GM23338 (cell line): ENCODE results near the gene POMC. TPM values are rescaled to one million over a fixed set of nuclear protein-coding genes. Genes with fewer than 3 reads are reported as not detected.

Experiments
- ATAC-seq: fragments of 200-7000 bp; cut with Tn5 transposase; 3 replicates; pipeline ENCODE4 v1.9.1; 2020
- DNase-seq: peaks from one replicate; pipeline ENCODE4 v3.0.0-alpha.2; 2015; ENCODE audit warnings: low spot score
- H2AFZ ChIP-seq: fragments of 200-600 bp; sonication (generic); 2 replicates; pipeline ENCODE4 v1.8.0; 2016; ENCODE audit warnings: antibody characterized with exemption, mild to moderate bottlenecking, moderate library complexity
- H3F3A ChIP-seq: fragments of 200-600 bp; sonication (generic); replicated peaks from 2 replicates; pipeline ENCODE4 v1.8.0; 2017; ENCODE audit warnings: antibody characterized with exemption, mixed run types, low read depth
- H3K27ac ChIP-seq: fragments of 200-600 bp; sonication (generic); 2 replicates; pipeline ENCODE4 v1.6.1; 2016; ENCODE audit warnings: low read depth
- H3K27me3 ChIP-seq: fragments of 200-600 bp; sonication (generic); 2 replicates; pipeline ENCODE4 v1.8.0; 2016; ENCODE audit warnings: mild to moderate bottlenecking, mixed run types, moderate library complexity; ENCODE audit not compliant: insufficient read depth
- H3K36me3 ChIP-seq: fragments of 200-600 bp; sonication (generic); 2 replicates; pipeline ENCODE4 v1.8.0; 2016; ENCODE audit warnings: mild to moderate bottlenecking; ENCODE audit not compliant: insufficient read depth
- H3K4me1 ChIP-seq: fragments of 200-600 bp; sonication (generic); 2 replicates; pipeline ENCODE4 v1.8.0; 2016; ENCODE audit warnings: mild to moderate bottlenecking, moderate library complexity; ENCODE audit not compliant: insufficient read depth
- H3K4me2 ChIP-seq: fragments of 200-600 bp; sonication (generic); 2 replicates; pipeline ENCODE4 v1.7.1; 2017; ENCODE audit warnings: mixed run types
- H3K4me3 ChIP-seq: fragments of 200-600 bp; sonication (generic); 2 replicates; pipeline ENCODE4 v1.6.1; 2016; ENCODE audit warnings: mixed run types
- H3K79me2 ChIP-seq: fragments of 200-600 bp; sonication (generic); replicated peaks from 2 replicates; pipeline ENCODE4 v1.8.0; 2017; ENCODE audit warnings: mild to moderate bottlenecking; ENCODE audit not compliant: insufficient read depth
- H3K9me2 ChIP-seq: fragments of 200-600 bp; sonication (generic); 2 replicates; pipeline ENCODE4 v1.8.0; 2017; ENCODE audit not compliant: insufficient read depth
- H4K20me1 ChIP-seq: fragments of 200-600 bp; sonication (generic); replicated peaks from 2 replicates; pipeline ENCODE4 v1.8.0; 2017; ENCODE audit warnings: mild to moderate bottlenecking; ENCODE audit not compliant: insufficient read depth
- H3K27ac Mint-ChIP-seq: 2 replicates; pipeline ENCODE4 v1.8.0; 2020; ENCODE audit warnings: inconsistent platforms, mild to moderate bottlenecking, moderate library complexity, mixed read lengths
- H3K27me3 Mint-ChIP-seq: 3 replicates; pipeline ENCODE4 v1.8.0; 2022; ENCODE audit warnings: low read depth, mild to moderate bottlenecking, moderate library complexity, mixed read lengths, inconsistent platforms; ENCODE audit not compliant: insufficient read depth, poor library complexity
- H3K36me3 Mint-ChIP-seq: 3 replicates; pipeline ENCODE4 v1.8.0; 2021; ENCODE audit warnings: low read depth, mild to moderate bottlenecking, inconsistent platforms, moderate library complexity, mixed read lengths
- H3K4me1 Mint-ChIP-seq: 3 replicates; pipeline ENCODE4 v1.8.0; 2020; ENCODE audit warnings: mild to moderate bottlenecking, inconsistent platforms, mixed read lengths
- H3K4me3 Mint-ChIP-seq: 3 replicates; pipeline ENCODE4 v1.8.0; 2021; ENCODE audit warnings: moderate library complexity, mild to moderate bottlenecking, inconsistent platforms, mixed read lengths
- H3K9me3 Mint-ChIP-seq: 3 replicates; pipeline ENCODE4 v1.8.0; 2020; ENCODE audit warnings: moderate library complexity, mild to moderate bottlenecking, inconsistent platforms, mixed read lengths
- CREB1 ChIP-seq: fragments of 250-450 bp; sonication (Bioruptor Pico); IDR thresholded peaks from 2 replicates; pipeline ENCODE4 v1.5.0; 2020; ENCODE audit warnings: low read depth, mild to moderate bottlenecking, moderate library complexity
- EZH2 ChIP-seq: fragments of 200-600 bp; sonication (generic); IDR thresholded peaks from one replicate; pipeline ENCODE4 v1.8.0; 2017; ENCODE audit warnings: antibody characterized with exemption, mild to moderate bottlenecking, low read depth; ENCODE audit not compliant: unreplicated experiment
- EZH2phosphoT487 ChIP-seq: fragments of 200-600 bp; sonication (generic); IDR thresholded peaks from one replicate; pipeline ENCODE4 v1.8.1; 2018; ENCODE audit warnings: antibody characterized with exemption; ENCODE audit not compliant: unreplicated experiment
- JUNB ChIP-seq: IDR thresholded peaks from one replicate; pipeline ENCODE4 v1.6.1; 2016; ENCODE audit warnings: antibody characterized with exemption; ENCODE audit not compliant: unreplicated experiment
- POLR2AphosphoS5 ChIP-seq: IDR thresholded peaks from 2 replicates; pipeline ENCODE4 v1.6.1; 2016; ENCODE audit warnings: antibody characterized with exemption, low read depth
- STAT1 ChIP-seq: IDR thresholded peaks from one replicate; pipeline ENCODE4 v1.6.1; 2016; ENCODE audit warnings: antibody characterized with exemption; ENCODE audit not compliant: unreplicated experiment
- ZNF114 ChIP-seq: fragments of 250-450 bp; sonication (Bioruptor Pico); IDR thresholded peaks from 2 replicates; pipeline ENCODE4 v1.5.0; 2020; ENCODE audit warnings: mild to moderate bottlenecking, moderate library complexity
- polyA plus RNA-seq: library from polyadenylated mRNA; unstranded; fragments of >200 nt; fragmentation: Nextera tagmentation; extraction: Ambion mirVana; gene quantifications from 2 replicates; pipeline ENCODE4 v1.2.1, GENCODE V29; 2016
- total RNA-seq: library from RNA; depleted of rRNA; stranded (reverse); fragments of >200 nt; shearing (Covaris generic); gene quantifications from 2 replicates; pipeline ENCODE4 v1.2.3, GENCODE V29; 2014
- TF ChIP-seq, protein P1 (sequence below): fragments of 250-450 bp; sonication (Bioruptor Pico); IDR thresholded peaks from 2 replicates; pipeline ENCODE4 v1.5.0; 2020; ENCODE audit warnings: mild to moderate bottlenecking, moderate library complexity
- TF ChIP-seq, protein P2 (sequence below), 2 experiments: fragments of 200-600 bp in 1 of 2; sonication (generic) in 1 of 2; conservative IDR thresholded peaks; 2 replicates each; pipeline versions ENCODE4 v1.5.1 to v1.6.1; 2016 to 2017; ENCODE audit warnings: antibody characterized with exemption in 2 of 2, low read depth in 2 of 2, mild to moderate bottlenecking in 2 of 2, moderate library complexity in 1 of 2
- TF ChIP-seq, protein P3 (sequence below): IDR thresholded peaks from one replicate; pipeline ENCODE4 v1.6.1; 2018; ENCODE audit warnings: antibody characterized with exemption; ENCODE audit not compliant: unreplicated experiment

POMC gene
- total and polyA plus RNA-seq, 2 experiments from 2014 or later, result 8.5 to 12.3 TPM

DNA sequence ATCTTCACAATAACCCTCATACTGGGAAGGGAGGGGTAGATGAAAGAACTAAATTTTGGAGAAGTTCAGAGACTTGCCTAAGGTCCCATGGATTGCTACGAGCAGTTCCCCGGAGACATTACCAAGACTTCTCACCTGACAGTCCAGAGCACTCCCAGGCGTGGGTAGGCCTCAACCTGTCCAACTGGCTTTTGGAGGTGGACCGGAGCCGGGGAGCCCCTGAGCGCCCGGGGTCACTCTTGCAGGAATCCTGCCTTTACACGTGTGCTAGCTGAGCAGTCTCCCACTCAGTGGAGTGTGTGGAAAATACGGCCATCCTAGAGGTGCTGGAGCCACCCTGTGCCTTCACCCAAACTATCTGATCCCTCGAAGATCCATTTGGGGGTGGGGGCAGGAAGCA, 8.0 kb downstream of the POMC start:
- no peak for ATAC-seq

DNA sequence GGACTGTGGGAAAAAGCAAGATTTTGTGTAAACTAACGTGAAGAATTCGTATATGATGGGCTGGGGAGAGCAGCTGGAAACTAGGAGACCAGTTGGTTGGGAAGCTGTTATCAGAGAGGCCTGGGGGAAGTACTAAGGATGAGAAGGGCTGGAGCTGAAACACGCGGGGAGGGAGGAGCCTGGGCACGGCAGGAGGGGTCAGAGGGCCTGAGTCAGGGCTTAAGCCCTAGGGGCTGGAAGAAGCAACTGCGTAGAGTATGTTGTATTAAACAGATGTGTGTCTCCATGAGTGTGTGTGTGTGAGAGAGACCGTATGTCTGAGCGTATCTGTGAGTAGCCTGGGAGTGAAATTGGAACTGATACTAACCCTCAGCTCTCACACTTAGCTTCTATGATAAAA, 8.4 kb downstream of the POMC start:
- H3K4me1 Mint-ChIP-seq, result peaks cover 12% of the 10 kb centered on the region
- ATAC-seq, result peak; percentile 85
- H3K27ac Mint-ChIP-seq, result no peak overlapping the region
- Histone ChIP-seq H3K27me3 (peaks cover 1% of the 10 kb centered on the region; the same call in 1 of the 2 replicates), H3K9me2 (no peaks in the 10 kb centered on the region), H3K4me2 (0 out of 2 replicates have a peak overlapping the region, but pooled peaks have one; percentile 64), H3K4me3 (no peak overlapping the region), H3F3A (0 out of 2 replicates have a peak, but pooled peaks cover 4% of the 10 kb centered on the region), H4K20me1 (no peaks in the 10 kb centered on the region), H3K4me1 (peaks cover 8% of the 10 kb centered on the region; the same call in 1 of the 2 replicates), H2AFZ (no peak overlapping the region), H3K36me3 (no peaks in the 10 kb centered on the region), H3K27ac (no peak overlapping the region), H3K79me2 (no peaks in the 10 kb centered on the region)
- H3K27me3 Mint-ChIP-seq, result peaks cover 10% of the 10 kb centered on the region
- H3K36me3 Mint-ChIP-seq, result no peaks in the 10 kb centered on the region; the same call in 2 of the 3 replicates
- no peak overlapping the region for H3K4me3 Mint-ChIP-seq
- peak; percentile 78 for DNase-seq
- H3K9me3 Mint-ChIP-seq, result no peaks in the 10 kb centered on the region
- TF ChIP-seq POLR2AphosphoS5, result no peak
- TF ChIP-seq STAT1, result no peak
- no peak for TF ChIP-seq ZNF114 (CRISPR knock-in tag)
- TF ChIP-seq CREB1 (CRISPR knock-in tag), result no peak
- TF ChIP-seq, protein P1, sequence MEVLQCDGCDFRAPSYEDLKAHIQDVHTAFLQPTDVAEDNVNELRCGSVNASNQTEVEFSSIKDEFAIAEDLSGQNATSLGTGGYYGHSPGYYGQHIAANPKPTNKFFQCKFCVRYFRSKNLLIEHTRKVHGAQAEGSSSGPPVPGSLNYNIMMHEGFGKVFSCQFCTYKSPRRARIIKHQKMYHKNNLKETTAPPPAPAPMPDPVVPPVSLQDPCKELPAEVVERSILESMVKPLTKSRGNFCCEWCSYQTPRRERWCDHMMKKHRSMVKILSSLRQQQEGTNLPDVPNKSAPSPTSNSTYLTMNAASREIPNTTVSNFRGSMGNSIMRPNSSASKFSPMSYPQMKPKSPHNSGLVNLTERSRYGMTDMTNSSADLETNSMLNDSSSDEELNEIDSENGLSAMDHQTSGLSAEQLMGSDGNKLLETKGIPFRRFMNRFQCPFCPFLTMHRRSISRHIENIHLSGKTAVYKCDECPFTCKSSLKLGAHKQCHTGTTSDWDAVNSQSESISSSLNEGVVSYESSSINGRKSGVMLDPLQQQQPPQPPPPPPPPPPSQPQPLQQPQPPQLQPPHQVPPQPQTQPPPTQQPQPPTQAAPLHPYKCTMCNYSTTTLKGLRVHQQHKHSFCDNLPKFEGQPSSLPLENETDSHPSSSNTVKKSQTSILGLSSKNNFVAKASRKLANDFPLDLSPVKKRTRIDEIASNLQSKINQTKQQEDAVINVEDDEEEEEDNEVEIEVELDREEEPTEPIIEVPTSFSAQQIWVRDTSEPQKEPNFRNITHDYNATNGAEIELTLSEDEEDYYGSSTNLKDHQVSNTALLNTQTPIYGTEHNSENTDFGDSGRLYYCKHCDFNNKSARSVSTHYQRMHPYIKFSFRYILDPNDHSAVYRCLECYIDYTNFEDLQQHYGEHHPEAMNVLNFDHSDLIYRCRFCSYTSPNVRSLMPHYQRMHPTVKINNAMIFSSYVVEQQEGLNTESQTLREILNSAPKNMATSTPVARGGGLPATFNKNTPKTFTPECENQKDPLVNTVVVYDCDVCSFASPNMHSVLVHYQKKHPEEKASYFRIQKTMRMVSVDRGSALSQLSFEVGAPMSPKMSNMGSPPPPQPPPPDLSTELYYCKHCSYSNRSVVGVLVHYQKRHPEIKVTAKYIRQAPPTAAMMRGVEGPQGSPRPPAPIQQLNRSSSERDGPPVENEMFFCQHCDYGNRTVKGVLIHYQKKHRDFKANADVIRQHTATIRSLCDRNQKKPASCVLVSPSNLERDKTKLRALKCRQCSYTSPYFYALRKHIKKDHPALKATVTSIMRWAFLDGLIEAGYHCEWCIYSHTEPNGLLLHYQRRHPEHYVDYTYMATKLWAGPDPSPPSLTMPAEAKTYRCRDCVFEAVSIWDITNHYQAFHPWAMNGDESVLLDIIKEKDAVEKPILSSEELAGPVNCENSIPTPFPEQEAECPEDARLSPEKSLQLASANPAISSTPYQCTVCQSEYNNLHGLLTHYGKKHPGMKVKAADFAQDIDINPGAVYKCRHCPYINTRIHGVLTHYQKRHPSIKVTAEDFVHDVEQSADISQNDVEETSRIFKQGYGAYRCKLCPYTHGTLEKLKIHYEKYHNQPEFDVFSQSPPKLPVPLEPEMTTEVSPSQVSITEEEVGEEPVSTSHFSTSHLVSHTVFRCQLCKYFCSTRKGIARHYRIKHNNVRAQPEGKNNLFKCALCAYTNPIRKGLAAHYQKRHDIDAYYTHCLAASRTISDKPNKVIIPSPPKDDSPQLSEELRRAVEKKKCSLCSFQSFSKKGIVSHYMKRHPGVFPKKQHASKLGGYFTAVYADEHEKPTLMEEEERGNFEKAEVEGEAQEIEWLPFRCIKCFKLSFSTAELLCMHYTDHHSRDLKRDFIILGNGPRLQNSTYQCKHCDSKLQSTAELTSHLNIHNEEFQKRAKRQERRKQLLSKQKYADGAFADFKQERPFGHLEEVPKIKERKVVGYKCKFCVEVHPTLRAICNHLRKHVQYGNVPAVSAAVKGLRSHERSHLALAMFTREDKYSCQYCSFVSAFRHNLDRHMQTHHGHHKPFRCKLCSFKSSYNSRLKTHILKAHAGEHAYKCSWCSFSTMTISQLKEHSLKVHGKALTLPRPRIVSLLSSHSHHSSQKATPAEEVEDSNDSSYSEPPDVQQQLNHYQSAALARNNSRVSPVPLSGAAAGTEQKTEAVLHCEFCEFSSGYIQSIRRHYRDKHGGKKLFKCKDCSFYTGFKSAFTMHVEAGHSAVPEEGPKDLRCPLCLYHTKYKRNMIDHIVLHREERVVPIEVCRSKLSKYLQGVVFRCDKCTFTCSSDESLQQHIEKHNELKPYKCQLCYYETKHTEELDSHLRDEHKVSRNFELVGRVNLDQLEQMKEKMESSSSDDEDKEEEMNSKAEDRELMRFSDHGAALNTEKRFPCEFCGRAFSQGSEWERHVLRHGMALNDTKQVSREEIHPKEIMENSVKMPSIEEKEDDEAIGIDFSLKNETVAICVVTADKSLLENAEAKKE, result no peak
- TF ChIP-seq, protein P2, sequence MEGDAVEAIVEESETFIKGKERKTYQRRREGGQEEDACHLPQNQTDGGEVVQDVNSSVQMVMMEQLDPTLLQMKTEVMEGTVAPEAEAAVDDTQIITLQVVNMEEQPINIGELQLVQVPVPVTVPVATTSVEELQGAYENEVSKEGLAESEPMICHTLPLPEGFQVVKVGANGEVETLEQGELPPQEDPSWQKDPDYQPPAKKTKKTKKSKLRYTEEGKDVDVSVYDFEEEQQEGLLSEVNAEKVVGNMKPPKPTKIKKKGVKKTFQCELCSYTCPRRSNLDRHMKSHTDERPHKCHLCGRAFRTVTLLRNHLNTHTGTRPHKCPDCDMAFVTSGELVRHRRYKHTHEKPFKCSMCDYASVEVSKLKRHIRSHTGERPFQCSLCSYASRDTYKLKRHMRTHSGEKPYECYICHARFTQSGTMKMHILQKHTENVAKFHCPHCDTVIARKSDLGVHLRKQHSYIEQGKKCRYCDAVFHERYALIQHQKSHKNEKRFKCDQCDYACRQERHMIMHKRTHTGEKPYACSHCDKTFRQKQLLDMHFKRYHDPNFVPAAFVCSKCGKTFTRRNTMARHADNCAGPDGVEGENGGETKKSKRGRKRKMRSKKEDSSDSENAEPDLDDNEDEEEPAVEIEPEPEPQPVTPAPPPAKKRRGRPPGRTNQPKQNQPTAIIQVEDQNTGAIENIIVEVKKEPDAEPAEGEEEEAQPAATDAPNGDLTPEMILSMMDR (conservative IDR thresholded peaks at IDR 0.05; ENCODE audit: low read depth in 2 of 2), result no peak; a peak in 1 of 4 replicates
- TF ChIP-seq, protein P3, sequence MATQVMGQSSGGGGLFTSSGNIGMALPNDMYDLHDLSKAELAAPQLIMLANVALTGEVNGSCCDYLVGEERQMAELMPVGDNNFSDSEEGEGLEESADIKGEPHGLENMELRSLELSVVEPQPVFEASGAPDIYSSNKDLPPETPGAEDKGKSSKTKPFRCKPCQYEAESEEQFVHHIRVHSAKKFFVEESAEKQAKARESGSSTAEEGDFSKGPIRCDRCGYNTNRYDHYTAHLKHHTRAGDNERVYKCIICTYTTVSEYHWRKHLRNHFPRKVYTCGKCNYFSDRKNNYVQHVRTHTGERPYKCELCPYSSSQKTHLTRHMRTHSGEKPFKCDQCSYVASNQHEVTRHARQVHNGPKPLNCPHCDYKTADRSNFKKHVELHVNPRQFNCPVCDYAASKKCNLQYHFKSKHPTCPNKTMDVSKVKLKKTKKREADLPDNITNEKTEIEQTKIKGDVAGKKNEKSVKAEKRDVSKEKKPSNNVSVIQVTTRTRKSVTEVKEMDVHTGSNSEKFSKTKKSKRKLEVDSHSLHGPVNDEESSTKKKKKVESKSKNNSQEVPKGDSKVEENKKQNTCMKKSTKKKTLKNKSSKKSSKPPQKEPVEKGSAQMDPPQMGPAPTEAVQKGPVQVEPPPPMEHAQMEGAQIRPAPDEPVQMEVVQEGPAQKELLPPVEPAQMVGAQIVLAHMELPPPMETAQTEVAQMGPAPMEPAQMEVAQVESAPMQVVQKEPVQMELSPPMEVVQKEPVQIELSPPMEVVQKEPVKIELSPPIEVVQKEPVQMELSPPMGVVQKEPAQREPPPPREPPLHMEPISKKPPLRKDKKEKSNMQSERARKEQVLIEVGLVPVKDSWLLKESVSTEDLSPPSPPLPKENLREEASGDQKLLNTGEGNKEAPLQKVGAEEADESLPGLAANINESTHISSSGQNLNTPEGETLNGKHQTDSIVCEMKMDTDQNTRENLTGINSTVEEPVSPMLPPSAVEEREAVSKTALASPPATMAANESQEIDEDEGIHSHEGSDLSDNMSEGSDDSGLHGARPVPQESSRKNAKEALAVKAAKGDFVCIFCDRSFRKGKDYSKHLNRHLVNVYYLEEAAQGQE, result no peak
- no peak for TF ChIP-seq EZH2phosphoT487
- TF ChIP-seq EZH2, result no peak
- TF ChIP-seq JUNB, result no peak

More for the DNA sequence above, 8.0 kb downstream of the POMC start:
- TF ChIP-seq POLR2AphosphoS5 (no peak), STAT1 (no peak), CREB1 (CRISPR knock-in tag) (no peak)
- H3K4me2 ChIP-seq, result peak overlapping the region; percentile 64
- peaks cover 12% of the 10 kb centered on the region for H3K4me1 Mint-ChIP-seq
- H3K27me3 ChIP-seq, result peaks cover 6% of the 10 kb centered on the region; the same call in 1 of the 2 replicates
- no peaks in the 10 kb centered on the region; the same call in 2 of the 3 replicates for H3K36me3 Mint-ChIP-seq
- H3K27me3 Mint-ChIP-seq, result peaks cover 10% of the 10 kb centered on the region
- no peak overlapping the region for H3K27ac ChIP-seq
- H3F3A ChIP-seq, result 0 out of 2 replicates have a peak, but pooled peaks cover 4% of the 10 kb centered on the region
- H3K4me1 ChIP-seq, result peaks cover 8% of the 10 kb centered on the region; the same call in 1 of the 2 replicates
- DNase-seq, result no peak
- H3K79me2 ChIP-seq, result no peaks in the 10 kb centered on the region
- no peaks in the 10 kb centered on the region for H4K20me1 ChIP-seq
- no peaks in the 10 kb centered on the region for H3K9me2 ChIP-seq
- H3K9me3 Mint-ChIP-seq, result no peaks in the 10 kb centered on the region
- no peaks in the 10 kb centered on the region for H3K36me3 ChIP-seq
- H3K27ac Mint-ChIP-seq, result no peak overlapping the region
- H3K4me3 Mint-ChIP-seq, result no peak overlapping the region
- peak overlapping the region; percentile 92 for H2AFZ ChIP-seq
- no peak overlapping the region for H3K4me3 ChIP-seq
